Esophagus (tissue), 2 donors: ENCODE results near the gene RANBP6. TPM values are rescaled to one million over a fixed set of nuclear protein-coding genes. Genes with fewer than 3 reads are reported as not detected.
"Not testable (repeated sequence)": the region's sequence is repeated elsewhere in the genome, so short reads cannot be mapped to it uniquely, and the experiment has no call there.

Experiments
- H3K27ac ChIP-seq, 2 donors: one replicate each; pipeline ENCODE4 v1.5.1; 2013; ENCODE audit warnings: low read depth in 2 of 2, mild to moderate bottlenecking in 2 of 2, inconsistent platforms in 1 of 2, low read length in 1 of 2, moderate library complexity in 1 of 2
- H3K27me3 ChIP-seq, 2 donors: one replicate each; pipeline ENCODE4 v1.6.1; 2013; ENCODE audit warnings: low read length in 2 of 2, control low read depth in 1 of 2, mild to moderate bottlenecking in 1 of 2; ENCODE audit not compliant: insufficient read depth in 2 of 2, control insufficient read depth in 1 of 2
- H3K36me3 ChIP-seq, 2 donors: one replicate each; pipeline ENCODE4 v1.6.1; 2013; ENCODE audit warnings: low read length in 1 of 2; ENCODE audit not compliant: control insufficient read depth in 2 of 2, insufficient read depth in 2 of 2
- H3K4me1 ChIP-seq, 2 donors: one replicate each; pipeline ENCODE4 v1.6.1; 2013; ENCODE audit warnings: low read length in 1 of 2; ENCODE audit not compliant: control insufficient read depth in 2 of 2, insufficient read depth in 2 of 2
- H3K4me3 ChIP-seq, 2 donors: one replicate each; pipeline ENCODE4 v1.5.1; 2013; ENCODE audit warnings: low read length in 2 of 2, mild to moderate bottlenecking in 2 of 2, low read depth in 1 of 2, moderate library complexity in 1 of 2
- H3K9me3 ChIP-seq, 2 donors: one replicate each; pipeline ENCODE4 v1.6.1; 2013; ENCODE audit warnings: mild to moderate bottlenecking in 2 of 2, low read depth in 1 of 2, low read length in 1 of 2, moderate library complexity in 1 of 2; ENCODE audit not compliant: control insufficient read depth in 2 of 2, insufficient read depth in 1 of 2
- WGBS, 2 donors: extraction: QIAGEN DNeasy Blood & Tissue Kit; methylation state at CpG; one replicate each; pipeline ENCODE4 v1.1.7; 2013; 5-methylcytosine and 5-hydroxymethylcytosine counted together
- polyA plus RNA-seq, 2 donors: library from polyadenylated mRNA; stranded (reverse); fragments of 200-250 nt; gene quantifications; one replicate each; pipeline ENCODE4 v1.2.3, GENCODE V29; 2013
- donor health status: healthy with polysubstance abuse.
- donor health status: Bipolar disorder and iron deficiency.

Gene RANBP6
- polyA plus RNA-seq, result 1 to 10 TPM; 4.2 to 5.2 TPM

GRCh38 chr9:6015278-6016157, at the start of gene RANBP6:
Gene RANBP6 (minus strand): TSS chr9:6015624. CDS start chr9:6015607, 17 bp downstream.
- Histone ChIP-seq H3K9me3 (no peaks in the 10 kb centered on the region), H3K27ac (peak within 1 kb of the TSS; percentile 83 to 95), H3K4me1 (peaks cover 0 to 2% of the 10 kb centered on the region in 2 donors), H3K4me3 (peak within 1 kb of the TSS; percentile 65 to 84), H3K36me3 (no peaks in the 10 kb centered on the region), H3K27me3 (no peaks in the 10 kb centered on the region)
- WGBS, 2 donors, result 7 to 8% methylated on average over 43 of the region's 43 CpGs

GRCh38 chr9:6063146-6063545, 47.7 kb upstream of the RANBP6 start:
- not testable (repeated sequence) for H3K4me1 ChIP-seq, H3K27me3 ChIP-seq, H3K27ac ChIP-seq, H3K9me3 ChIP-seq, H3K36me3 ChIP-seq, H3K4me3 ChIP-seq
- 78 to 88% methylated on average over 7 of the region's 7 CpGs for WGBS, 2 donors

GRCh38 chr9:6055666-6056065, 40.2 kb upstream of the RANBP6 start:
- Histone ChIP-seq H3K4me1 (no peaks in the 10 kb centered on the region), H3K36me3 (no peaks in the 10 kb centered on the region), H3K4me3 (no peak overlapping the region), H3K9me3 (no peaks in the 10 kb centered on the region), H3K27ac (no peak overlapping the region), H3K27me3 (no peaks in the 10 kb centered on the region)
- 59 to 62% methylated on average over 3 of the region's 3 CpGs for WGBS, 2 donors

DNA sequence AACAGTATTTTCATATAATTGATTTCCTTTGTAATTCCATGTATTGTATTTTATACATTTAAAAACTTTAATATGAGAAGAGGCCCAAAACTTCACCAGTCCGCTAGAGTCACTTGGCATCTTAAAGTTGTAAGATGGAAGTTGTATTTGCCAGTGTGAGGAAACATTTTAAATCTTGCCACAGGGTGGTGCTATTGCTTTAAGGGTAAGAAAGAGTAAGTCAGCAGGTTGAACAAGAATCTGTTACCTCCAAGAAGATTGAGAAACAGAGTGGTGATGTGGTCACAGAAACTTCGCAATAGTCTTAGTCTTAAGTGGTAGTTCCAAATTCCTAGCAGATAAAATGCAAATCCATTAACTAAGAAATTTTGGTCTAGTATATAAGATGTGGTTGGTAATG, 39.8 kb upstream of the RANBP6 start:
- Histone ChIP-seq H3K4me3 (no peak overlapping the region), H3K27ac (no peak overlapping the region)
- WGBS, 2 donors, result 22 to 24% methylated on average over 2 of the region's 2 CpGs

DNA sequence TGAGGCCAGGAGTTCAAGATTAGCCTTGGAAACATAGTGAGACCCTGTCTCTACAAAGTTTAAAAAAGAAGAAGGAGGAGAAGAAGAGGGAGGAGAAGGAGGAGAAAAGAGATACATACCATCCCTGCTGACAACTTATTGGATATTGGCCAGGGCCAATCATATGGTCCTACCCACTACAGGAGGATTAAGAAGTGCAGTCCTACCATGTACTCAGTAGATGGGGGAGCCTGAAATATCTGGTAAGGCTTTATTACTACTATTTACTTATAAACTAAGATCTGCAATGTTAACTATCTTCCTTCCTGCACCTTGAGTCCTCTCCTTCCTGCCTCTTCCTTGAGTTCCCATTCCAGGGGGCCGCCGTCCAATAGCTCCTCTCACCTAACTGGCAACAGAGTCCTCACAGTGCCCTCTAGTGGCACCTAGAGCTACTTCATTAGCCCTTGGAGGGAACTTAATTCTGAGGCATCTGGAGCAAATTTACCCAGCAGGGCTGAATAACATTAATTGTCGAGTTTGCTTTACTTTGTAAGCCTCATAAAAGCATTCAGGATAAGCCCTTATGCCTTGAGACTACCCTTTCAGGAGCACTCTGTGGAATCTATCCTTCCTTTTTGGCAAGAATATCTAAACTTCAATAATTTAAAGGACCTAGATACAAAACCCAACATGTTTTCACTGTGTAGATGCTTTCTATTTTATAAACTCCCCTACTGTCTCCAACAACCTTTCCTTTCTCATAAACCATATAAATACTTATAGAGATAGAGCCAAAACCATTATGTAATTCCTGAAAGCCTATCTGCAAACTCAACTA, 39.1 kb upstream of the RANBP6 start:
- no peaks in the 10 kb centered on the region for H3K4me1 ChIP-seq
- H3K36me3 ChIP-seq, result no peaks in the 10 kb centered on the region
- no peak overlapping the region for H3K27ac ChIP-seq
- no peak overlapping the region for H3K4me3 ChIP-seq
- no peaks in the 10 kb centered on the region for H3K27me3 ChIP-seq
- WGBS, 2 donors, result 22 to 24% methylated on average over 3 of the region's 3 CpGs
- H3K9me3 ChIP-seq, result no peaks in the 10 kb centered on the region

More for the DNA sequence above, 39.8 kb upstream of the RANBP6 start:
- Histone ChIP-seq H3K4me1 (no peaks in the 10 kb centered on the region), H3K36me3 (no peaks in the 10 kb centered on the region), H3K27me3 (no peaks in the 10 kb centered on the region), H3K9me3 (no peaks in the 10 kb centered on the region)

DNA sequence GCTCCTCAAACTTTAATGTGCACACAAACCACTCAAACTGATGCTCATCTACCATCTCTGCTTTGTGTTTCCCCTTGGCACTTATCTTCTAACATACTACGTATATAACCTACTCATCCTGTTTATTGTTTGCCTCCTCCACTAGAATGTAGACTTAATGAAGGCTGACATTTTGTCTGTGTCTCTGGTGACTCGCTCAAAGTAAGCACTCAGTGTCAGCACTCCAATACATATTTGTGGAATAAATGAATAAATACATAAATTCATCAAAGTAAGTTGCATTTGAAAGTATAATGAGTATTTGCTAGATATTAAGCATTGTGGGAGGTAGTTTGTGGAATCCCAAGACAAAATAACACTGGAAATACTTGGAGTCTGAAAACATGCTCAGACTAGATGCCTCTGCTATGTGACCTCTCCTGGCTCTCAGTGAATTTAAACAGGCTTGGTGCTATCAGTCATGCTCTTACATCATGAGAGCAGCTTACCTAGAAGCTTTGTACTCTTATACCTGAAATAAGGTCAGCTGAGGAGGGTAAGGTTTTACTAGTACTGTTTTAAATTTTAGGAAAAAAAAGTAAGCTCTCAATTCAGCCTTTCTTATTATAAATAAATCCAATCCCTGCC, 37.0 kb upstream of the RANBP6 start:
- Histone ChIP-seq H3K36me3 (no peaks in the 10 kb centered on the region), H3K27me3 (no peaks in the 10 kb centered on the region), H3K27ac (no peak overlapping the region), H3K4me1 (no peaks in the 10 kb centered on the region), H3K9me3 (no peaks in the 10 kb centered on the region), H3K4me3 (no peak overlapping the region)
- WGBS, 2 donors, result 62 to 69% methylated on average over 2 of the region's 2 CpGs

DNA sequence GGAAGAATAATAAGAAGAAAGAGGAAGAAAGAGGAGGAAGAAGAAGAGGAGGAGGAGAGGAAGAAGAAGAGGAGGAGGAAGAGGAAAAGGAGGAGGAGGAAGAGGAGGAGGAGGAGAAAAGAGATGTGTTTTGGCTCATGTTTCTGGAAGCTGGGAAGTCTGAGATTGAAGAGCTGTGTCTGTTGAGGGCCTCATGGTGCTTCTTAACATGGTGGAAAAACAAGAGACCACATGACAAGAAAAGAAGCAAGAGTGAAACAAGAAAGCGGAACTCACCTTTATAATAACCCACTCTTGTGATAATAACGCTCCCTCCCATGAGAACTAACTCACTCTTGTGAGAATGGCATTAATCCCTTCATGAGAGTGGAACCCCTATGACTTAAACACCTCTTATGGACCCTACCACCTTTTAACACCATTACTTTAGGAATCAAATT, 36.1 kb upstream of the RANBP6 start:
- Histone ChIP-seq H3K4me3 (no peak overlapping the region), H3K36me3 (no peaks in the 10 kb centered on the region), H3K4me1 (no peaks in the 10 kb centered on the region), H3K27me3 (no peaks in the 10 kb centered on the region), H3K9me3 (no peaks in the 10 kb centered on the region), H3K27ac (no peak overlapping the region)
- WGBS, 2 donors, result 88 to 97% methylated on average over 2 of the region's 2 CpGs

DNA sequence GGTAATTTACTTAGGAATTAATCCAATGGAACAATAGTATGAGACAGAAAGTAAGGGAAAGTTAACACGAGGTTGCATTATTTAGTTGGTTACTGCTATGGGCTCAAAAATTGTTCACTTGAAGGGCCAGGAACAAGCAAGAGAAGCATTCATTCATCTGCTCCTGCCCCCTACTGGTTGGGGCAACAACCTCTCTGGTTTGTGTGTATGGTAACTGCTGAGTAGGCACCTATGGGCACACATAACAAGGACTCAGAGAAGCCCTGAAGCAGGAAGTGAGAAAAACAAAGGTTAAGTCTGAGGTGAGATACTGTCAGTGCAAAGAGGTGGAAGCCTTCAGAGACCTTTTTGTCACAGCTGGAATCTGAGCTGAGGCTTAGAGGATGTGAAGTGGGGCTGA, 34.4 kb upstream of the RANBP6 start:
- Histone ChIP-seq H3K4me3 (no peak overlapping the region), H3K36me3 (no peaks in the 10 kb centered on the region), H3K27me3 (no peaks in the 10 kb centered on the region), H3K4me1 (no peaks in the 10 kb centered on the region), H3K27ac (no peak overlapping the region), H3K9me3 (no peaks in the 10 kb centered on the region)
- 61 to 69% methylated on average over 1 of the region's 1 CpG for WGBS, 2 donors

- Histone ChIP-seq H3K4me1 (no peaks in the 10 kb centered on the region), H3K36me3 (no peaks in the 10 kb centered on the region), H3K9me3 (no peaks in the 10 kb centered on the region), H3K27me3 (no peaks in the 10 kb centered on the region), H3K4me3 (no peak overlapping the region), H3K27ac (no peak overlapping the region)
- WGBS, 2 donors, result 81 to 88% methylated on average over 1 of the region's 1 CpG
These were observed 32.6 kb upstream of the RANBP6 start for GRCh38 chr9:6048039-6048438.
